Kasumi-1 (cell line): Measurements from ENCODE around the gene VAPA.

Experiments
- DNase-seq, 2 experiments: peaks; one replicate each; lab custom pipeline; 2025; lab: John Stamatoyannopoulos, UW

Gene VAPA, protein sequence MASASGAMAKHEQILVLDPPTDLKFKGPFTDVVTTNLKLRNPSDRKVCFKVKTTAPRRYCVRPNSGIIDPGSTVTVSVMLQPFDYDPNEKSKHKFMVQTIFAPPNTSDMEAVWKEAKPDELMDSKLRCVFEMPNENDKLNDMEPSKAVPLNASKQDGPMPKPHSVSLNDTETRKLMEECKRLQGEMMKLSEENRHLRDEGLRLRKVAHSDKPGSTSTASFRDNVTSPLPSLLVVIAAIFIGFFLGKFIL

DNA sequence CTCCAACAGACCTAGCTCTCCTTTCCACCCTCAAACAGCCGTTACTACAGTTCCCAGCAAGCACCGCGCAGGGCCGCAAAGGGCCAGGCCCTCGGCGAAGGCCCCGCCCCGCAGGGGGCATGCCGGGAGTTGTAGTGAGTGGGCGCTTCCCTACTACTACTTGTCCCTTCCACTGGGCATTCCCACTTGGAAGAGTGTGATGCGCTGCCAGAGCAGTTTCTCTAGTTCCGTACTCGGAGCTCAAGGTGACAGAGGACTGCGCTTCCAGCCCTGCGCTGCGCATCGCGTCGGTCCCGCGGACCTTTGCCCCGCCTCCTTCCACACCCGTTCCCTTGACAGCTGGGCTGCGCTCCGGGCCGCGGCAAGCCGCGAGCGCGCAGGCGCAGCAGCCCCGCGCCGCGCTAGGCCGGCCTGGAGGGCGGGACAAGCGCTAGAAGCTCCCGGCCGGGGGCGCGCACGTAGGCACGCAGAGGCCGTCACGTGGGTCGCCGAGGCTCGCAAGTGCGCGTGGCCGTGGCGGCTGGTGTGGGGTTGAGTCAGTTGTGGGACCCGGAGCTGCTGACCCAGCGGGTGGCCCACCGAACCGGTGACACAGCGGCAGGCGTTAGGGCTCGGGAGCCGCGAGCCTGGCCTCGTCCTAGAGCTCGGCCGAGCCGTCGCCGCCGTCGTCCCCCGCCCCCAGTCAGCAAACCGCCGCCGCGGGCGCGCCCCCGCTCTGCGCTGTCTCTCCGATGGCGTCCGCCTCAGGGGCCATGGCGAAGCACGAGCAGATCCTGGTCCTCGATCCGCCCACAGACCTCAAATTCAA lies at the start of gene VAPA:
TSS of gene VAPA (plus strand) at position 491 of the 808 bp plus-strand sequence. CDS start at position 732, 241 bp downstream.
- peak; percentile 91 to 92 for DNase-seq

DNA sequence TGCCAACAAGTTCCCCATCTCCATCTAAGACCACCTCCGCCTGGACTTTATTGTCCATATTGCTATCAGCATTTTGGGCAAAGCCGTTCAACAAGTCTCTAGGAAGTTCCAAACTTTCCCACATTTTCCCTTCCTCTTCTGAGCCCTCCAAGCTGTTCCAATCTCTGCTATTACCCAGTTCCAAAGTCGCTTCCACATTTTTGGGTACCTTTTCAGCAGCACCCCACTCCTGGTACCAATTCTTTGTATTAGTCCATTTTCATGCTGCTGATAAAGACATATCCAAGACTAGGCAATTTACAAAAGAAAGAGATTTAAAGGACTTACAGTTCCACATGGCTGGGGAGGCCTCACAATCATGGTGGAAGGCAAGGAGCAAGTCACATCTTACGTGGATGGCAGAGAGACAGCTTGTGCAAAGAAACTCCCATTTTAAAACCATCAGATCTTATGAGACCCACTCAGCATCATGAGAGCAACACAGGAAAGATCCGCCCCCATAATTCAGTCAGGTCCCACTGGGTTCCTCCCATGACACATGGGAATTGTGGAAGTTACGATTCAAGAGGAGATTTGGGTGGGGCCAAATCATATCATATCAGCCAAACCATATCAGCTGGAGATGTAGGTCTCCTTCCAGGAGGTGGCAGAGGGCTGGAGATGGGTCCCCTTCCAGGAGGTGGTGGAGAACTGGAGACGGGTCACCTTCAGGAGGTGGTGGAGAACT lies 47.9 kb upstream of the VAPA start:
- no peak for DNase-seq

DNA sequence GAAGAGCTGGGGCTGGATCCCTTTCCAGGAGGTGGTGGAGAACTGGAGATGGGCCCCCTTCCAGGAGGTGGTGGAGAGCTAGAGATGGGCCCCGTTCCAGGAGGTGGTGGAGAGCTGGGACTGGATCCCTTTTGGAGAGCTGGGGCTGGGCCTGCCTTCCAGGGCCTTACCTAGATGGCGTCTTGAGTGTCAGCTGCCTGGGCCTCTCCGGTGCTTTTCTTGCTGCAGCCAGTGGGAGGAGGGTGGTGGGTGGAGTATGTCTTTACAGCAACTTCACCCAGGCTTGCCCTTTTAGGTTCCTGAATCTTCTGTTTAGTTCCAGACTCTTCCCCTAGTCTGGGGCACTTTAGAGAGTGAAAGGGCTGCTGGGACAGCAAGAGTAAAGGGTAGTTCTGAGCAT lies 47.2 kb upstream of the VAPA start:
- DNase-seq: no peak

DNA sequence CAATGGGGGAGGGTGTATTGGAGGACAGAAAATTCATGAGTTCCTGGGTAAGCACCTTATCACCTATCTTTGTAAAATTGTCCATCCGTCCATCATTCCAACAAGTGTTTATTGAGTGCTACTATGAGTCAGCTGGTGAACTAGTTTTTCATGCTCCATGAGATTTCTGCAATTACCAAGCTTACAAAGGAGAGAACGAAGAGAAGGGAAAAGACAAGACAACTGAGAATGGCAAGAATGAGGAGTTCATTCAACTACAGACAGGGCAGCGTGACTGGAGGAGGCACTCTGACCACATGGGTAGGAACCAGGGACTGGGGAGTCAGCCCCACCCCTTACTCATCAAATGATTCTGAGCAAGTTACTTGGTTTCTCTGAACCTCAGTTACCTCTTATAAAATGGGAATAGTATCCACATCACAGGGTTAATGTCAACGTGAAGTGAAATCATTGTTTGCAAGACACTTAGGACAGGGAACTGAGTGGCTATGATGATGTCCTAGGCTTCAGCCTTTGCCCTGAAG lies 46.7 kb upstream of the VAPA start:
- no peak for DNase-seq

DNA sequence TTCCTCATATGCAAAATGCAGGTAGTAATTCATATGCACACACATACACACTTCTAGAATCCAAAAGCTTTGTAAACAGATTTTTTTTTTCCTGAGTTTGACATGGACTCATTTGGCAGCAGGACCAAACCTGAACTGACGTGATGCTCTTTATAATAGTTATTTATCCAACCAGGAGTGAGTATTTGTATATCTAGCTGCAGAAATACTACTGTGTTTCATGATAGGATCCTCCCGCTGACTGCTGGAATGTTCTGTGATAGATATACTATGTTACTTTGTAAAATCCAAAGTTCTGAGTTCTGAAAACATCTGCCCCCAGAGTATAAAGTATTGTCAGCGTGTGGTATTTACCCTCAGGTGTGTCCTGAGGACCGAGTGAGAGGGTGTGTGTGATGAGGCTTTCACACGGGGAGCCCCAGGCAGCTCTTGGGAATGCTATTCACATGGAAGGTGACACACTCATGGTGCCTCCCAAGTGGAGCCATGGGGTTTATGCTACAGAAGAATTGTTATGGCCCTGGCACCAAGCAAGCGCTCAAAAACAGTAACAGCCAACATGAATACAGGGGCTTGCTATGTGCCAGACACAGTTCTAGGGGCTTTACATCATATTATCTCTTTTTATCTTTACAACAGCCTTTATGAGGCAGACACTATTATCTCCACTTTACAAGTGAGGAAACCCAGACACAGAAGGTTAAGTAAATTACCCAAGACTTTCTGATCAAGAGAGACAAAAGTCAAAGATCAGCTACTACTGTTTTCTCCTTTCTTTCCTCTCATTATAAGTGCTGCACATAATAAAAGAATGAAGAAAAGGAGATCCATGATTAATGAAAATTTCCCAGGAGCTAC lies 44.7 kb upstream of the VAPA start:
- no peak for DNase-seq

DNA sequence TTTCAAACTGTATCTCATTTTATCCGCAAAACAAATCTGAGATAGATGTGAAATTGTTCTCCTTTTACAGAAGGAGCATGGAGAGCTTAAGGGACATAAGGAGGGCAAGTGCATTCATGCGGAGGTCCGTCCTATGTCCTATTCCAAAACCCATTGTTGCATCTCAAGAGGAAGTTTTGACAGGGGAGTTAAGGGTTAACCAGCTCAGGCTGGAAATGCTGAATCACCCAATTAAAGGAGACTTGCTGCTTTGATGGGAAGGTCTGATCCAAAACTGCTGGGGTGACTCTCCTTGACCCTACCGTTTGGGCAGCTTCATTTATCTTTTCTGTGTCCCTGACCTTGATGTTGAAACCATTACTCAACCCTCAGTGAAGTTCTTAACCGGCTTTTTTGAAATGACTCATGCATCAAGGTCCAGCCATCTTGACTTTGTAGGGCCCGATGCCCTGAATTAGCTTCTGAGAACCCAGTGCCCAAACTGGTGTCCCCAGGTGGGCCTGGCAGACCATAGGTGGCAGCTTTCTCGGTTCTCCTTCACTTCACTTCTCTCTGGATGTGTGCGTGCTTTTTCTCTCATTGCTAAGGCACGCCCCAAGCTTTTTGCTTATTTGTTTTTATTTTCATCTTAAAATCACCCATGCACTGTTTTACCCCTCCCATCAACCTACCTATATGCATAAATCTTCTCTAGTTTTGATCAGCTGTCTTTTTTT lies 43.9 kb upstream of the VAPA start:
- DNase-seq: peak; percentile 17 to 26

DNA sequence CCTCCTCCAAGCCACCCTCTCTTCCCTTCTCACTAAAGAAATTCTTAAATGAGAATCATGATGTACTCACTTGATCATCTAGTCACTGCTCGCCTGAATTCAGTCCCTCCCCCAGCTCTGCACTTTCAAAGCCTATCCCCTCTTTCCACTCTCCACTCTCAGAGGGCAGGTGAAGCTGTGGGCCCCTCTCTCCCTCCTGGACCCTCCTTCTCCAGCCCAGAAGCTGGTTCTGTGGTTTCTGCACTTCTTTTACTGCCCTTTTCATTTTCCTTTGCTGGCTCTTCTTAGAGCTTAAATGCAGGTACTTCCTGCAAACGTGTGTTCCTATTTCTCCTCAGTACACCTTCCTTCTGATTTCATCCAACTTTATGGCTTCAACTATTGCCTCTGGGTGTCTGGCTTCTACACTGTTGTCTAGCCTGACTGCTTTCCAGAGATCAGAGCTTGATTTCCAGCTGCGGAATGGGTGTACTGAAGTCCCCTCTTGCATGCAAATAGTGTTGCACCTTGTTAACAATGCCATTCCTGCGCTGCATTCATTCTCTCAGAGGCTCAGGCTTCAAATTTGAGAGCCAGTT lies 43.3 kb upstream of the VAPA start:
- DNase-seq: no peak

- DNase-seq: no peak
Observed at GRCh38 chr18:9871244-9871746, 42.5 kb upstream of the VAPA start.

DNA sequence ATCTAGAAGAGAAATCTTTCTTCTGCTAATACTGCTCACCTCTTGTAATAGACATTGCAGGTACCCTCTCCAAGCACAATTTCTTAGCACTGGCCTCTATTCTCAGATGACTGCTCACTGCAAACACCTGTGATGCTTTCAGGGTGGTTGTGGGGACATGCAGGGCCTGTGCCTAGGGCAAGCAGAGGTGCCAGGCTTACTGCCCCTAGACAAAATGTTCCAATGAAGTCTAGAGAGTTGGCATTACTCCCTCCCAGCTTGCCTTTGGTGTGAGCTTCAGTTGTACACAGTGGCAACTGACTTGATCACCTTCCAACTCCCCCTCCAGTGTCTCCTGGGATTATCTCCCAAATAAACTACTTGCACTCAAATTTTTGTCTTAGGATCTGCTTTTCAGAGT lies 41.0 kb upstream of the VAPA start:
- no peak for DNase-seq

- no peak for DNase-seq
Observed at GRCh38 chr18:9874728-9875127, 39.1 kb upstream of the VAPA start.

DNA sequence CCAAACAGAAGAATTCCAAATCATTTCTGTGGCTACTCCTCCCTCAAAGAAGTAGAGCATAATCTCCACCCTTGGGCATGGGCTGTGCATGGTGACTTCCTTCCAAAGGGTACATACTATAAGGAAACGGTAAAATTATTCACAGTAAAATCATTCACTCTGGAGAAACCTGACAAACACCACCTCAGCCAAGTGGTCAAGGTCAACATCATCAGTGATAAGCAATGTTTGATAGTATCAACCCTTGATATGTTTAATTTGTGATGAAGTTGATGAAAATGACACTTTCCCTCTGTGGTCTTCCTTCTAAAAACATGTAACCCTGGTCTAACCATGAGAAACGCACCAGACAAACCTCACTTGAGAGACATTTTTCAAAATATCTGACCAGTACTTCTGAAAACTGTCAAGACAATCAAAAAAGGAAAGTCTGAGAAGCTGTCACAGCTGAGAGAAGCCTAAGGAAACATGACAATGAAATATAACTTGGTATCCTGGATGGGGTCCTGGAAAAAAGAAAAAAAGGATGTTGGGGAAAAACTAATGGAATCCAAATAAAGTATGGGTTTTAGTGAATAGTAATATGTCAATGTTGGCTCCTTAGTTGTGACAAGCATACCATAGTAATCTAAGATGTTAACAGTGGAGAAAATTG lies 37.5 kb upstream of the VAPA start:
- DNase-seq: no peak

DNA sequence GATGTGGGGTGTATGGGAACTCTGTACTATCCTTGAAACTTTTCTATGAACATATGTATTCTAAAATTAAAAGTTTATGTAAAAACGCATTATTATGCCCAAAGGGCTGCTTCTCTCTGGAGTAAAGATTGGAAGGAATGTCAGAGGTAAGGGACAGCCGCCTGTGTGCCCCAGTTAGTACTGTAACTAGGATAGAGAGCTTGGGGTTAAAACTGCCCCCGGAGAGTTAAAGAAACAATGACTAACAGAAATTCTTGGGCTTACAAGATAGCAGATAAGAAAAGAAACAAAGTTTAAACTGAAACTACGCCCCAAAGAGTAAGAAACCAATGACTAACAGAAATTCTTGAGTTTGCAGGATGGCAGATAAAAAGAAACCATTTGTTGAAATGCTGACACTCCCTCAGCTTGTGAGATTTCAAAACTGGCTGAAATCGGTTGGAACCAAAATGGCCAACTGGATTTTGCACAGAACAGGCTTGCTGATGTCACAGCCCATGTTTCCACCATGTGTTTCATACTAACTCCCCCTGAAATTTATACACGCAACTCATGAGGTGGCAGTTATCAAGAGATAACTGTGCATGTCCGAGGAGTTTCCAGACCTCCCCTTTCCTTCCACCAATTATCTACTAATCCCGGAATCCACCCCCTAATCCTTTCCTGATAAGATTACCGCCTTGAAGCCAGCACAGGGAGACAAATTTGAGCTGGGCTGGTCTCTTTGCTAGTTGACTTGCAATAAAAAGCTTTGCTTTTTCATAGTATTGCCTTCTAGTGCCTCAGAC lies 36.8 kb upstream of the VAPA start:
- no peak for DNase-seq

DNA sequence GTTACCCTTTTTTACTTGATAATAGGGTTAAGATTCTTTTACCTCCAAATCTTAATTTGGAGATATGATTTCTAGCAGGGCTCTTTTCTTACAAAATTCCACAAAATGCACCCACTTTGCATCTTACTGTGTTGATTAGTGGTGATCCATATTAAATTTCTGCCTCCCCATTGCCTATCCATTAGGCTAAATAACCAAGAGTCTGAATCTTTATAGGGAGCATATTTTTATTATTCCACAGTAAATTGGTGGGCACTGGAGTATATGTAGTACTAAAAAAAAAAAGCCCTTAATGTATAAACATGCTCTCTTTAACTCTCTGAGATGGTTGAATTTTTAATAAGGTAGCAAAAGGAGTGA lies 36.2 kb upstream of the VAPA start:
- no peak for DNase-seq

DNA sequence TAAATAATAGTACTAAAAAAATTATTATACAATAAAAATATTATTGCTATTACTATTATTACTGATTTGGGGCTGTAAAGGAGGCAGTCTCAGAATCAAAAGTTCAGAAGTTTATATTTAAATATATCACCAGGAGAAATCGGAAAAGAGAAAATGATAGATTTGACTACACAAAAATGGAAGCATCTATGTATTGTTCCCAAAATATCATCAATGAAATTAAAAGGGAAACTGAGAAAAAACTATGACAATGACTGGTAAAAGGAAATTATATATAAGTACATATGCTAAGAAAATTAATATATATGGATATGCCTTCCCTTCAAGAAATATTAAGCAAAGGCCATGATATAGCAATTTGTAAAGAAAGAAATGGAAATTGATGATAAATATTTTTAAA lies 35.7 kb upstream of the VAPA start:
- DNase-seq: no peak

GRCh38 chr18:9878783-9879242 lies 35.0 kb upstream of the VAPA start:
- no peak for DNase-seq

GRCh38 chr18:9884090-9884489 lies 29.7 kb upstream of the VAPA start:
- no peak for DNase-seq

GRCh38 chr18:9884532-9885140 lies 29.2 kb upstream of the VAPA start:
- no peak for DNase-seq

DNA sequence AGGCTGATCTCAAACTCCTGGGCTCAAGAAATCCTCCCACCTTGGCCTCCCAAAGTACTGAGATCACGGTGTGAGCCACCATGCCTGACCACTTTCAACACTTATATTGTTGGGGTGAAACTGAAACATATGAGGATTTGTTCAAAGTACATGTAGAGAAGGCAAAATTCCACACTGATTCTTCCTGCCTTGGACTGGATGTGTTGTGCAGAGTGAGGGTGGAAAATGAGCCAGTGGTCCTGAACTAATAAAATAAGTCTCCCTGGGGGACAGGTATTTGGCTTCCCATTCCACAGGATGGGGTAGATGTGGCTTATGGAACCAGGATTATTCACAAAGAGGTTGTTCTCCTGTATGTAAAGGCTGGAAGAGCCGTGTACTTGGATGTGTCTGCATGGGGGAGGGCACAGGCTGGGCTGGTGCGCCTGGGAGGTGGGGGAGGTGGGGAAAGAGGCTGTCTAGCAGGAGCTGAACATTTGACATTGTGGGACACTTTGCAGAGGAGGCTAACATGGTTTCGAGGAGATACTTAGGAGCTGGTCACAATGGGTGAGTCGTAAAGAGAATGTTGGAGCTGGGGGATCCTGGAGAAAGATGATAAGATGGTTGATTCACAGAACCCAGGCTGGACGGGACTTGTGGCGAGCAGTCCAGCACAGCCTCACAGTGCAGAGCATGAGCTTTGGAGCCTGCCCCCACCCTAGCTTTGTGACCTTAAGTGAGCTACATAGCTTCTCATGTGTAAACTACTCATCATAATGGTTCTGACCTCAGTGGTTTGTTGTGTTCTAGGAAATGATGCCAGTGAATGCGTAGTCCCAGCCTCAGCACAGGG lies 28.4 kb upstream of the VAPA start, which contains the start of gene TXNDC2:
TSS of gene TXNDC2 (plus strand) at position 804 of the 835 bp plus-strand sequence. CDS start 708 bp downstream, outside the sequence.
- DNase-seq: no peak
